Cardiac muscle cell (in vitro differentiated cells and primary cell): ENCODE measurements around the gene TSFM. TPM values are rescaled to one million over a fixed set of nuclear protein-coding genes. Genes with fewer than 3 reads are reported as not detected.
A peak's percentile ranks its signal among the peaks of the same experiment; 100 is the strongest.

Source experiments
- DNase-seq, 2 donors: peaks; one replicate each; pipeline versions ENCODE4 v3.0.0 to v3.0.0-alpha.2; 2010 to 2017; ENCODE audit warnings: low read depth in 1 of 2, low spot score in 1 of 2
- H3K27ac ChIP-seq: fragments of 200-600 bp; sonication (generic); 2 replicates; pipeline ENCODE4 v1.5.1; 2016
- H3K27me3 ChIP-seq: fragments of 200-600 bp; sonication (generic); 2 replicates; pipeline ENCODE4 v1.6.0; 2016; ENCODE audit warnings: control low read depth
- H3K36me3 ChIP-seq: fragments of 200-600 bp; sonication (generic); 2 replicates; pipeline ENCODE4 v1.5.1; 2016; ENCODE audit warnings: control low read depth
- H3K4me1 ChIP-seq: fragments of 200-600 bp; sonication (generic); 2 replicates; pipeline ENCODE4 v1.8.1; 2017; ENCODE audit warnings: low read depth, mild to moderate bottlenecking, mixed run types
- H3K4me3 ChIP-seq: fragments of 200-600 bp; sonication (generic); 2 replicates; pipeline ENCODE4 v1.5.1; 2016; ENCODE audit warnings: mild to moderate bottlenecking
- H3K9me3 ChIP-seq: fragments of 200-600 bp; sonication (generic); 2 replicates; pipeline ENCODE4 v1.5.1; 2017; ENCODE audit warnings: low read depth, mild to moderate bottlenecking, control low read depth
- polyA plus RNA-seq: library from polyadenylated mRNA; unstranded; fragments of >200 nt; fragmentation: Nextera tagmentation; extraction: Ambion mirVana; gene quantifications from 2 replicates; pipeline ENCODE4 v1.2.1, GENCODE V29; 2016
- total RNA-seq: library from RNA; depleted of rRNA; stranded (reverse); fragments of >200 nt; gene quantifications from 2 replicates; pipeline ENCODE4 v1.2.3, GENCODE V29; 2016
- TF ChIP-seq, protein P1 (sequence below): IDR thresholded peaks from 2 replicates; pipeline ENCODE4 v1.5.1; 2012; ENCODE audit warnings: low read depth, mild to moderate bottlenecking, low read length

The TSFM gene
- 22.6 and 34.4 TPM in 2 replicates for total RNA-seq
- 59.6 and 66.7 TPM in 2 replicates for polyA plus RNA-seq

- no peaks in the 10 kb centered on the region for H3K9me3 ChIP-seq
- H3K4me1 ChIP-seq: peaks cover 6% of the 10 kb centered on the region
- TF ChIP-seq, protein P1, sequence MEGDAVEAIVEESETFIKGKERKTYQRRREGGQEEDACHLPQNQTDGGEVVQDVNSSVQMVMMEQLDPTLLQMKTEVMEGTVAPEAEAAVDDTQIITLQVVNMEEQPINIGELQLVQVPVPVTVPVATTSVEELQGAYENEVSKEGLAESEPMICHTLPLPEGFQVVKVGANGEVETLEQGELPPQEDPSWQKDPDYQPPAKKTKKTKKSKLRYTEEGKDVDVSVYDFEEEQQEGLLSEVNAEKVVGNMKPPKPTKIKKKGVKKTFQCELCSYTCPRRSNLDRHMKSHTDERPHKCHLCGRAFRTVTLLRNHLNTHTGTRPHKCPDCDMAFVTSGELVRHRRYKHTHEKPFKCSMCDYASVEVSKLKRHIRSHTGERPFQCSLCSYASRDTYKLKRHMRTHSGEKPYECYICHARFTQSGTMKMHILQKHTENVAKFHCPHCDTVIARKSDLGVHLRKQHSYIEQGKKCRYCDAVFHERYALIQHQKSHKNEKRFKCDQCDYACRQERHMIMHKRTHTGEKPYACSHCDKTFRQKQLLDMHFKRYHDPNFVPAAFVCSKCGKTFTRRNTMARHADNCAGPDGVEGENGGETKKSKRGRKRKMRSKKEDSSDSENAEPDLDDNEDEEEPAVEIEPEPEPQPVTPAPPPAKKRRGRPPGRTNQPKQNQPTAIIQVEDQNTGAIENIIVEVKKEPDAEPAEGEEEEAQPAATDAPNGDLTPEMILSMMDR: peak; percentile 90
- DNase-seq: peak; percentile 96 to 98
- H3K27ac ChIP-seq: peak within 1 kb of the TSS; percentile 46
- no peaks in the 10 kb centered on the region for H3K27me3 ChIP-seq
- peaks cover 15% of the 10 kb centered on the region for H3K36me3 ChIP-seq
- peak within 1 kb of the TSS; percentile 99 for H3K4me3 ChIP-seq
These were observed at the start of gene TSFM for GRCh38 chr12:57782608-57783465. Gene TSFM (plus strand): TSS chr12:57782787. CDS start chr12:57782802, 15 bp downstream.

GRCh38 chr12:57733928-57734327 is 48.7 kb upstream of the TSFM start:
- TF ChIP-seq, protein P1: no peak
- Histone ChIP-seq H3K36me3 (no peaks in the 10 kb centered on the region), H3K4me1 (peaks cover 5% of the 10 kb centered on the region), H3K9me3 (no peaks in the 10 kb centered on the region), H3K4me3 (no peak overlapping the region), H3K27me3 (peaks cover 99% of the 10 kb centered on the region), H3K27ac (no peak overlapping the region)
- no peak for DNase-seq

GRCh38 chr12:57734591-57734990 is 48.0 kb upstream of the TSFM start:
- no peak overlapping the region for H3K4me3 ChIP-seq
- no peak overlapping the region for H3K27ac ChIP-seq
- H3K9me3 ChIP-seq: no peaks in the 10 kb centered on the region
- TF ChIP-seq, protein P1: no peak
- H3K36me3 ChIP-seq: no peaks in the 10 kb centered on the region
- H3K4me1 ChIP-seq: peaks cover 5% of the 10 kb centered on the region
- DNase-seq: no peak
- peaks cover 100% of the 10 kb centered on the region for H3K27me3 ChIP-seq

DNA sequence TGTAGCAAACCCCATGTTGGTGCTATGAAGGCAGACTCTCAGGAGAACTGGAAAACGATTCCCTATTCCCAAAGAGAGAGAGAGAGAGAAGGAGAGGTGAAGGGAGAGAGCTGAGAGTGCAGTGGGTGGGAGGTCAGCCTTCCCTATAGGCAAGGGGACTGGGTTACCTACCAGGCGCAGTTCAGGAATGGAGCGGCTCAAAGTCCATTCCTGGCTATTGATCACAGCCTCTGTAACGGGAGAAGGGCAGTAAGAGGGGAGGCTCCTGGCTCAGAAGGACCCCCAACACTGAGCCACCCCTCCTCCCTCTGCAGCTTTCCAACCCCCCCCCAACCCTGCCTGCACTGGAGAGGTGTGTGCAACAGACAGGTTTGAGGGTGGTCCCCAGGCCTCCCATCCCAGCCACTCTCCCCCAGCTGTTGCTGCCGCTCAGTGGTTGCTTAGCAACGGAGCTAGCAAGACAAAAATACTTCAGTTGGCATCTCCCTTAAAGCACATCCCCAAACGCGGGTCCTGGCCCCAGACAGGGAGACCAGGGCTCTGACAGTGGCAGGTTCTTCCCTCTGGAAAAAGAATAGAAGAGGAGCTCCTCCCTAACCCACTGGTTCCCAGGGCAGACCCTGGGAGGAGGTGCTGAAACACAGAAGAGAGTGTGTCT is 47.3 kb upstream of the TSFM start:
- no peak for DNase-seq
- Histone ChIP-seq H3K36me3 (no peaks in the 10 kb centered on the region), H3K4me1 (peaks cover 5% of the 10 kb centered on the region), H3K27me3 (peaks cover 100% of the 10 kb centered on the region), H3K4me3 (no peak overlapping the region), H3K27ac (no peak overlapping the region), H3K9me3 (no peaks in the 10 kb centered on the region)
- TF ChIP-seq, protein P1: no peak

- TF ChIP-seq, protein P1: peak; percentile 40
- Histone ChIP-seq H3K36me3 (no peaks in the 10 kb centered on the region), H3K9me3 (no peaks in the 10 kb centered on the region), H3K4me3 (no peak overlapping the region), H3K27ac (no peak overlapping the region), H3K27me3 (peaks cover 100% of the 10 kb centered on the region), H3K4me1 (peaks cover 5% of the 10 kb centered on the region)
- peak; percentile 44 to 49 for DNase-seq
These were observed 46.4 kb upstream of the TSFM start for GRCh38 chr12:57735952-57736740.
